ENCODE data around the gene CYP17A1.

CYP17A1 gene

GRCh38 chr10:102783568-102783967, 53.6 kb downstream of the CYP17A1 start:
- Mint-ChIP-seq H3K4me3 (no peak overlapping the region), H3K4me1 (peaks cover 64% of the 10 kb centered on the region), H3K9me3 (peaks cover 4% of the 10 kb centered on the region), H3K36me3 (ENCODE audit: low read depth) (peaks cover 12% of the 10 kb centered on the region), H3K27me3 (ENCODE audit: low read depth, poor library complexity) (peaks cover 3% of the 10 kb centered on the region), H3K27ac (peak overlapping the region; percentile 18)
- no peak for DNase-seq
- TF ChIP-seq CTCF (IDR thresholded peaks at IDR 0.05): no peak

DNA sequence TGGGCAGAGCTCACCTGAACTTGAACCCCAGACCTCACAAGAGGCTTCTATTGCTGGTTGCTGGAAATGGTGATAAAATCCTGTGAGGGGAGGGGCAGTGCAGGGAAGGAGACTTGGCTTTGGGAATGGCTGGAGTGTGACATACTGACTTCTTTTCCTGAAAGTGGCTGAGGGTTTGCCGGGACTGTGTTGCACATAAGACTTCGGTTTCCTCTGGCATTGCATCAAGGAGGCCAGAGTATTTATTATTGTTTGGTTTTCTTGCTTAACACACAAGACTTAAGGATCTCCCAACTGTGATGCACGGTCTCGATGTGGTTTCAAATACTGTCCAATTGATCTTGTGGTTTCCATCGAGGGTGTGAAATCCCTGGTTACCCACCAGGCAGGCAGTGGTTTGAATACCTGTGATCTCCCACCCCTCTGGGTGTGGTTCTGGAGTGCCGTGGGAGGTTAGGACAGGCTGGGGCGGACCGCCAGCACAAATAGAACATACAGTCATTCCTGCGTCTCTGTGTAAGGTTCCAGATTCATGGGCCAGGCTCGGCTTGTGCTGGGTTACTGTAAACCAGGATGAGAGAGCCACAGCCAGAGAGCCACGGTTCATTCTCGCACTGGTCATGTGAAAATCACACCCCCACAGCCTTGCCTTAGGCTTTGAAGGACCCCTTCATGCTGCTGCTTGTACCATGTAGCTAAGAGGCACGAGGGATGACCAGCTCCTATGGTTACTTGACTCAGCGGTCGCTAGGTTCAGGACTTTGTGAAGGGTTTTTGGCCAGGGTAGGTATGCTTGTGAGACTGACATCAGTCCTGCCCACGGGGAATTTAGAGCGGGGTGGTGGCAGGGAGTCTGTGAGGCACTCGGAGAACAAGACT, 54.3 kb downstream of the CYP17A1 start:
- H3K36me3 Mint-ChIP-seq (ENCODE audit: low read depth): peaks cover 9% of the 10 kb centered on the region
- H3K27ac Mint-ChIP-seq: peak overlapping the region; percentile 90
- H3K9me3 Mint-ChIP-seq: peaks cover 4% of the 10 kb centered on the region
- H3K4me1 Mint-ChIP-seq: peaks cover 71% of the 10 kb centered on the region
- H3K27me3 Mint-ChIP-seq (ENCODE audit: low read depth, poor library complexity): peaks cover 3% of the 10 kb centered on the region
- no peak for DNase-seq
- TF ChIP-seq CTCF (IDR thresholded peaks at IDR 0.05): no peak
- H3K4me3 Mint-ChIP-seq: peak overlapping the region; percentile 52

- no peak for DNase-seq
- H3K27me3 Mint-ChIP-seq (ENCODE audit: low read depth, poor library complexity): peaks cover 3% of the 10 kb centered on the region
- H3K9me3 Mint-ChIP-seq: no peaks in the 10 kb centered on the region
- H3K36me3 Mint-ChIP-seq (ENCODE audit: low read depth): peaks cover 2% of the 10 kb centered on the region
- H3K27ac Mint-ChIP-seq: peak overlapping the region; percentile 90
- peak overlapping the region; percentile 7 for H3K4me3 Mint-ChIP-seq
- no peak for TF ChIP-seq CTCF (IDR thresholded peaks at IDR 0.05)
- peaks cover 79% of the 10 kb centered on the region for H3K4me1 Mint-ChIP-seq
These were observed 55.2 kb downstream of the CYP17A1 start for GRCh38 chr10:102781921-102782557.

GRCh38 chr10:102781090-102781920, 55.9 kb downstream of the CYP17A1 start:
- no peak for DNase-seq
- H3K4me3 Mint-ChIP-seq: peak overlapping the region; percentile 11
- H3K9me3 Mint-ChIP-seq: no peaks in the 10 kb centered on the region
- H3K27ac Mint-ChIP-seq: no peak overlapping the region
- TF ChIP-seq CTCF (IDR thresholded peaks at IDR 0.05): no peak
- no peaks in the 10 kb centered on the region for H3K36me3 Mint-ChIP-seq (ENCODE audit: low read depth)
- peaks cover 3% of the 10 kb centered on the region for H3K27me3 Mint-ChIP-seq (ENCODE audit: low read depth, poor library complexity)
- peaks cover 86% of the 10 kb centered on the region for H3K4me1 Mint-ChIP-seq
